Neural progenitor cell (in vitro differentiated cells): ENCODE results near the gene RERE. TPM values are rescaled to one million over a fixed set of nuclear protein-coding genes. Genes with fewer than 3 reads are reported as not detected.

Experiments used
- DNase-seq: peaks from one replicate; pipeline ENCODE4 v3.0.0-alpha.2; 2016; ENCODE audit warnings: low spot score
- H2AFZ ChIP-seq: fragments of 200-600 bp; sonication (generic); replicated peaks from 2 replicates; pipeline ENCODE4 v1.6.1; 2016; ENCODE audit warnings: antibody characterized with exemption
- H3F3A ChIP-seq: fragments of 200-600 bp; sonication (generic); 2 replicates; pipeline ENCODE4 v1.6.1; 2016; ENCODE audit warnings: antibody characterized with exemption, low read depth
- H3K27ac ChIP-seq: fragments of 200-600 bp; sonication (generic); 2 replicates; pipeline ENCODE4 v1.5.1; 2016; ENCODE audit warnings: mild to moderate bottlenecking
- H3K27me3 ChIP-seq: fragments of 200-600 bp; sonication (generic); 2 replicates; pipeline ENCODE4 v1.6.1; 2016; ENCODE audit warnings: mild to moderate bottlenecking, moderate library complexity
- H3K36me3 ChIP-seq: fragments of 200-600 bp; sonication (generic); 2 replicates; pipeline ENCODE4 v1.5.1; 2016
- H3K4me1 ChIP-seq: fragments of 200-600 bp; sonication (generic); 2 replicates; pipeline ENCODE4 v1.6.1; 2016; ENCODE audit warnings: mixed run types
- H3K4me2 ChIP-seq: fragments of 200-600 bp; sonication (generic); 2 replicates; pipeline ENCODE4 v1.6.1; 2016
- H3K4me3 ChIP-seq: fragments of 200-600 bp; sonication (generic); 2 replicates; pipeline ENCODE4 v1.5.1; 2016
- H3K79me2 ChIP-seq: fragments of 200-600 bp; sonication (generic); 2 replicates; pipeline ENCODE4 v1.6.1; 2016; ENCODE audit warnings: low read depth
- H3K9ac ChIP-seq: fragments of 200-600 bp; sonication (generic); 2 replicates; pipeline ENCODE4 v1.6.1; 2016
- H3K9me3 ChIP-seq: fragments of 200-600 bp; sonication (generic); 2 replicates; pipeline ENCODE4 v1.5.1; 2016; ENCODE audit warnings: low read depth
- H4K20me1 ChIP-seq: fragments of 200-600 bp; sonication (generic); 2 replicates; pipeline ENCODE4 v1.6.1; 2016; ENCODE audit warnings: low read depth
- H3K27ac Mint-ChIP-seq: 3 replicates; pipeline ENCODE4 v1.8.0; 2021; ENCODE audit warnings: mixed read lengths
- H3K27me3 Mint-ChIP-seq: 2 replicates; pipeline ENCODE4 v1.8.0; 2022; ENCODE audit warnings: low read depth, mild to moderate bottlenecking, inconsistent platforms, moderate library complexity, mixed read lengths; ENCODE audit not compliant: insufficient read depth
- H3K36me3 Mint-ChIP-seq: 3 replicates; pipeline ENCODE4 v1.8.0; 2021; ENCODE audit warnings: mixed read lengths
- H3K4me1 Mint-ChIP-seq: 3 replicates; pipeline ENCODE4 v1.8.0; 2021; ENCODE audit warnings: mixed read lengths
- H3K4me3 Mint-ChIP-seq: 3 replicates; pipeline ENCODE4 v1.8.0; 2021; ENCODE audit warnings: mild to moderate bottlenecking, moderate library complexity, mixed read lengths
- H3K9me3 Mint-ChIP-seq: 3 replicates; pipeline ENCODE4 v1.8.0; 2020; ENCODE audit warnings: mixed read lengths
- CTCF ChIP-seq: fragments of 200-600 bp; sonication (generic); IDR thresholded peaks from 2 replicates; pipeline ENCODE4 v1.5.1; 2017; ENCODE audit warnings: antibody characterized with exemption, mild to moderate bottlenecking
- EZH2 ChIP-seq: fragments of 200-600 bp; sonication (generic); IDR thresholded peaks from 2 replicates; pipeline ENCODE4 v1.6.1; 2017; ENCODE audit warnings: antibody characterized with exemption, mild to moderate bottlenecking, moderate library complexity
- EZH2phosphoT487 ChIP-seq: fragments of 200-600 bp; sonication (generic); IDR thresholded peaks from 2 replicates; pipeline ENCODE4 v1.6.1; 2017; ENCODE audit warnings: antibody characterized with exemption
- total RNA-seq: library from RNA; depleted of rRNA; stranded (reverse); fragments of >200 nt; gene quantifications from 2 replicates; pipeline ENCODE4 v1.2.3, GENCODE V29; 2015; ENCODE audit warnings: low replicate concordance

The RERE gene
- total RNA-seq, 1 donor from 2014 or later: 29.8 TPM

GRCh38 chr1:8390707-8391106 lies 426.7 kb downstream of the RERE start:
- H3F3A ChIP-seq: peaks cover 20% of the 10 kb centered on the region
- H4K20me1 ChIP-seq: peaks cover 74% of the 10 kb centered on the region
- peaks cover 38% of the 10 kb centered on the region for H3K4me1 ChIP-seq
- peaks cover 48% of the 10 kb centered on the region for H3K36me3 Mint-ChIP-seq
- no peak overlapping the region for H3K27ac Mint-ChIP-seq
- no peak overlapping the region for H3K4me3 ChIP-seq
- H3K9me3 Mint-ChIP-seq: peaks cover 2% of the 10 kb centered on the region
- no peaks in the 10 kb centered on the region for H3K27me3 ChIP-seq
- no peaks in the 10 kb centered on the region for H3K9me3 ChIP-seq
- TF ChIP-seq EZH2phosphoT487 (no peak), CTCF (no peak), EZH2 (no peak)
- H3K27me3 Mint-ChIP-seq: peaks cover 4% of the 10 kb centered on the region
- no peak overlapping the region for H3K27ac ChIP-seq
- H3K9ac ChIP-seq: no peak overlapping the region
- peaks cover 95% of the 10 kb centered on the region for H3K79me2 ChIP-seq
- DNase-seq: no peak
- no peak overlapping the region for H2AFZ ChIP-seq
- H3K4me1 Mint-ChIP-seq: peaks cover 49% of the 10 kb centered on the region
- no peaks in the 10 kb centered on the region for H3K36me3 ChIP-seq
- no peak overlapping the region for H3K4me2 ChIP-seq
- H3K4me3 Mint-ChIP-seq: no peak overlapping the region

- no peak overlapping the region for H3K4me3 Mint-ChIP-seq
- H3K9ac ChIP-seq: no peak overlapping the region
- H3K4me1 Mint-ChIP-seq: peaks cover 48% of the 10 kb centered on the region
- no peak for DNase-seq
- no peak overlapping the region for H3K27ac ChIP-seq
- H3K4me1 ChIP-seq: peaks cover 40% of the 10 kb centered on the region
- TF ChIP-seq CTCF (no peak), EZH2 (no peak), EZH2phosphoT487 (no peak)
- H3K27me3 ChIP-seq: no peaks in the 10 kb centered on the region
- H3K79me2 ChIP-seq: peaks cover 94% of the 10 kb centered on the region
- peaks cover 76% of the 10 kb centered on the region for H4K20me1 ChIP-seq
- no peak overlapping the region for H3K27ac Mint-ChIP-seq
- no peaks in the 10 kb centered on the region for H3K36me3 ChIP-seq
- peaks cover 4% of the 10 kb centered on the region for H3K27me3 Mint-ChIP-seq
- no peak overlapping the region for H2AFZ ChIP-seq
- H3K4me3 ChIP-seq: no peak overlapping the region
- H3K36me3 Mint-ChIP-seq: peaks cover 48% of the 10 kb centered on the region
- peaks cover 2% of the 10 kb centered on the region for H3K9me3 Mint-ChIP-seq
- peaks cover 23% of the 10 kb centered on the region for H3F3A ChIP-seq
- no peaks in the 10 kb centered on the region for H3K9me3 ChIP-seq
- no peak overlapping the region for H3K4me2 ChIP-seq
Measured at GRCh38 chr1:8389958-8390535, 427.4 kb downstream of the RERE start.

DNA sequence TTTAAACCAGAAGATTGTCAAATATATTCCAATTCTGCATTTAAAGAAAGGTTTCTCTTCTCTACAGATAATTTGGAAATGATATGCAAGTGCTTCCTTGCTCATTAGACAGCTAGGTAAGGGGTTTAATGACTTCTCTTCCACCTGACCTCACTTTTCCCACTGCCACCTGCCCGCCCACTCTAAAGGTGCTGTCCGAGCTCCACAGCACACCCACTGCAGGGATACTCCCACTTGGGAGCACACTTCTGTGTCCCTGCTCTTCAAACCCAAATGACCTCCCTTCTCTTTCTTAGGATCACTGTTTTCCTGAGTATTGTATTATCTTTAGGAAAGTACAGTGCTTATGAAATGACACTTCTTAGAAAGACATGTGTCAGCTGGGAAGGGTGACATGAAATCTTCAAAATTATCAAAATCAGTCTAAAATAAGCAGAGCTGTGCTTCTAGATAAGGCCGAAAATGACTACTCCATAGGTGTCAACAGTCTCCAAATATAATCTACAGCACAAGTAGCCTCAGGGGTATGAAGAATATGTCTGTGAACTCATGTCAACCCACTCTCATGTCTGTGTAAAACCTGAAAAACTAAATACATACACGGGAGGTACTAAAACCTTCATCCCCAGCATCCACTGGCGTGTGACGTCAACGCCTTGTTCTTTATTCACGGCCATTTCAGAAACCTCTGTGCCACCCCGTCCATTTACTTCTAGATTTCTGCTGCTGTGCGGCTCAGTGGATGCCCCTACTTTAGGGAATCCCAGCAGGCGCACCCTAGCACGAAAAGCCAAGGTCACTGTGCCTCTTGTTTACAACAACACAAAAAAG lies 428.5 kb downstream of the RERE start:
- Histone ChIP-seq H3K79me2 (peaks cover 94% of the 10 kb centered on the region), H3K27ac (no peak overlapping the region), H2AFZ (no peak overlapping the region), H3K4me1 (peaks cover 48% of the 10 kb centered on the region), H3K9ac (no peak overlapping the region), H4K20me1 (peaks cover 87% of the 10 kb centered on the region), H3K4me3 (no peak overlapping the region), H3F3A (peaks cover 34% of the 10 kb centered on the region), H3K4me2 (no peak overlapping the region), H3K9me3 (no peaks in the 10 kb centered on the region), H3K27me3 (no peaks in the 10 kb centered on the region), H3K36me3 (no peaks in the 10 kb centered on the region)
- no peak overlapping the region for H3K4me3 Mint-ChIP-seq
- no peak for DNase-seq
- peaks cover 4% of the 10 kb centered on the region for H3K27me3 Mint-ChIP-seq
- peaks cover 2% of the 10 kb centered on the region for H3K9me3 Mint-ChIP-seq
- H3K27ac Mint-ChIP-seq: no peak overlapping the region
- H3K36me3 Mint-ChIP-seq: peaks cover 42% of the 10 kb centered on the region
- H3K4me1 Mint-ChIP-seq: peaks cover 52% of the 10 kb centered on the region
- TF ChIP-seq CTCF (no peak), EZH2 (no peak), EZH2phosphoT487 (no peak)
